Smooth muscle cell of bladder (primary cell): ENCODE results near the gene SMAD9. TPM values are rescaled to one million over a fixed set of nuclear protein-coding genes. Genes with fewer than 3 reads are reported as not detected.

Experiments
- total RNA-seq: library from RNA; depleted of rRNA; stranded (reverse); fragments of >200 nt; gene quantifications from 2 replicates; pipeline ENCODE4 v1.2.3, GENCODE V29; 2014

Gene SMAD9
- total RNA-seq: 7.4 and 10.3 TPM in 2 replicates

GRCh38 chr13:36919833-36920615, at the start of gene SMAD9:
Gene SMAD9 (minus strand): TSS chr13:36920238. CDS start chr13:36879689, 40,549 bp downstream.

GRCh38 chr13:36818804-36819738, 101.0 kb downstream of the SMAD9 start, which contains the start of gene RFXAP:
Gene RFXAP (plus strand): TSS chr13:36819222. CDS start chr13:36819358, 136 bp downstream.

Other genes starting within 250 kb of the SMAD9 start
- under 0.01 TPM in 1 of 2 replicates, not detected in the other for gene SERTM1, start 246.2 kb downstream of the SMAD9 start, total RNA-seq
- gene RFXAP, start 101.0 kb downstream of the SMAD9 start, total RNA-seq: 1.3 and 1.4 TPM in 2 replicates
- gene ALG5, start 79.1 kb upstream of the SMAD9 start, total RNA-seq: 44.5 and 48.2 TPM in 2 replicates
- 14.1 and 19.6 TPM in 2 replicates for gene EXOSC8, start 80.5 kb upstream of the SMAD9 start, total RNA-seq
- gene SUPT20H, start 139.4 kb upstream of the SMAD9 start, total RNA-seq: 30.2 and 38.4 TPM in 2 replicates
- gene CSNK1A1L, start 185.4 kb upstream of the SMAD9 start, total RNA-seq: not detected in 2 replicates